H54 (cell line): Measurements from ENCODE around the gene DOLPP1.

Source experiments
- DNase-seq: peaks from one replicate; pipeline ENCODE4 v3.0.0; 2011; ENCODE audit warnings: low spot score, mixed read lengths; ENCODE audit not compliant: insufficient read length
- FAIRE-seq: peaks from 3 replicates; lab custom pipeline; 2011; peaks lifted over from hg19 to GRCh38; lab: Jason Lieb, UNC
- POLR2A ChIP-seq: IDR thresholded peaks from 2 replicates; pipeline ENCODE4 v1.6.1; 2011; ENCODE audit warnings: low read depth, mild to moderate bottlenecking, low read length

The DOLPP1 gene

GRCh38 chr9:129138144-129138462 is 57.2 kb downstream of the DOLPP1 start:
- FAIRE-seq, result no peak
- DNase-seq, result no peak
- TF ChIP-seq POLR2A, result no peak

GRCh38 chr9:129138476-129139232 is 57.7 kb downstream of the DOLPP1 start:
- FAIRE-seq (no peak), DNase-seq (peak; percentile 54)
- no peak; the same call in 1 of the 2 replicates for TF ChIP-seq POLR2A

GRCh38 chr9:129139233-129139992 is 58.5 kb downstream of the DOLPP1 start:
- no peak for TF ChIP-seq POLR2A
- peak; percentile 48 for FAIRE-seq
- peak; percentile 82 for DNase-seq

GRCh38 chr9:129139993-129140396 is 59.1 kb downstream of the DOLPP1 start:
- peak; percentile 87 for FAIRE-seq
- TF ChIP-seq POLR2A, result 0 out of 2 replicates have a peak, but pooled peaks have one; percentile 33
- peak; percentile 97 for DNase-seq
